Endodermal cell (in vitro differentiated cells): Measurements from ENCODE around the gene SLITRK4. TPM values are rescaled to one million over a fixed set of nuclear protein-coding genes. Genes with fewer than 3 reads are reported as not detected.

Experiments
- DNase-seq: peaks from one replicate; pipeline ENCODE4 v3.0.0-alpha.2; 2017
- H3K27ac ChIP-seq: 2 replicates; pipeline ENCODE4 v1.5.1; 2013; ENCODE audit warnings: mild to moderate bottlenecking, low read depth, low read length, moderate library complexity
- H3K27me3 ChIP-seq: 2 replicates; pipeline ENCODE4 v1.6.1; 2013; ENCODE audit warnings: mild to moderate bottlenecking, low read length, moderate library complexity; ENCODE audit not compliant: insufficient read depth, control insufficient read depth, poor library complexity, severe bottlenecking
- H3K36me3 ChIP-seq: 2 replicates; pipeline ENCODE4 v1.7.0; 2013; ENCODE audit warnings: mild to moderate bottlenecking, low read length, moderate library complexity; ENCODE audit not compliant: control insufficient read depth, insufficient read depth
- H3K4me1 ChIP-seq: one replicate; pipeline ENCODE4 v1.7.0; 2013; ENCODE audit warnings: low read length; ENCODE audit not compliant: control insufficient read depth, insufficient read depth
- H3K4me3 ChIP-seq: 2 replicates; pipeline ENCODE4 v1.5.1; 2013; ENCODE audit warnings: mild to moderate bottlenecking, low read length, moderate library complexity
- H3K9ac ChIP-seq: 2 replicates; pipeline ENCODE4 v1.6.1; 2013; ENCODE audit warnings: mild to moderate bottlenecking, low read length, moderate library complexity; ENCODE audit not compliant: poor library complexity, severe bottlenecking; ENCODE audit errors: extremely low read depth
- H3K9me3 ChIP-seq: 2 replicates; pipeline ENCODE4 v1.6.1; 2013; ENCODE audit warnings: mild to moderate bottlenecking, low read length, moderate library complexity; ENCODE audit not compliant: control insufficient read depth
- H3K27ac Mint-ChIP-seq: 2 replicates; pipeline ENCODE4 v1.8.0; 2020; ENCODE audit warnings: mixed read lengths
- H3K27me3 Mint-ChIP-seq: 2 replicates; pipeline ENCODE4 v1.8.0; 2021; ENCODE audit warnings: mild to moderate bottlenecking, mixed read lengths; ENCODE audit not compliant: insufficient read depth
- H3K36me3 Mint-ChIP-seq: 2 replicates; pipeline ENCODE4 v1.8.0; 2020; ENCODE audit warnings: low read depth, mixed read lengths
- H3K4me1 Mint-ChIP-seq: 2 replicates; pipeline ENCODE4 v1.8.0; 2020; ENCODE audit warnings: mixed read lengths
- H3K4me3 Mint-ChIP-seq: 2 replicates; pipeline ENCODE4 v1.8.0; 2020; ENCODE audit warnings: mild to moderate bottlenecking, moderate library complexity, mixed read lengths
- H3K9me3 Mint-ChIP-seq: 2 replicates; pipeline ENCODE4 v1.8.0; 2020; ENCODE audit warnings: mild to moderate bottlenecking, mixed read lengths
- WGBS, 2 experiments: methylation state at CpG; one replicate each; pipeline versions ENCODE4 v1.1.5 to v1.1.7; 2013; ENCODE audit warnings: missing lambda C conversion rate in 2 of 2, mixed read lengths in 1 of 2; ENCODE audit not compliant: insufficient coverage in 1 of 2, insufficient read length in 1 of 2; 5-methylcytosine and 5-hydroxymethylcytosine counted together
- total RNA-seq, 2 donors: library from RNA; stranded (reverse); fragmentation: NEBNext Ultra II Directional in 1 of 2; extraction: Animal tissue kit (Norgen Biotek cat#: 25700) in 1 of 2; gene quantifications; 2 replicates in 1 of 2; 3 replicates in 1 of 2; pipeline ENCODE4 v1.2.1, GENCODE V29; 2021
- TF ChIP-seq, protein P1 (sequence below): fragments of 200-600 bp; sonication (generic); conservative IDR thresholded peaks from 2 replicates; pipeline ENCODE4 v1.5.0; 2021; ENCODE audit warnings: antibody characterized with exemption, mild to moderate bottlenecking

SLITRK4 gene
- total RNA-seq, 2 donors from 2014 or later, result 5.6 to 11.5 TPM

DNA sequence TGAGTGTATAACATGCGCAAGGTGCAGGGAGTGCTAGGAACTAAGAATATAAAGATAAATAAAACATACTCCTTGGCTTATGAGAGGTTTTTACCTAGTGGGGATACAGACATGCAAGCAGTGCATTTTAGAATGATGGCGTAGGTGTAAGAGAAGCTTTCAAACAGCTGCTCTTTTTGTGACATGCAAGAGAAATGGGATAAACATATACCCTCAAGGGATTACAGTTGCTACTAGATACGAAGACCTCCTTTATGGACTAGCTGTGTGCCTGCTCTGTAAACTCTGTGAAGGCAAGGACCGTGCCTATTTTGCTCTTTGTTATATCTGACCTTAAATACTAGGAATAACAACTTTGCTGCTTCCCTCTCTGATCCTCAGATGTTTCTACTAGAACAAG lies 39.0 kb upstream of the SLITRK4 start:
- no peaks in the 10 kb centered on the region for H3K27me3 Mint-ChIP-seq
- no peak overlapping the region for H3K27ac ChIP-seq
- no peak overlapping the region for H3K4me3 ChIP-seq
- no peaks in the 10 kb centered on the region for H3K9me3 ChIP-seq
- no peak for DNase-seq
- no peak overlapping the region for H3K9ac ChIP-seq
- H3K9me3 Mint-ChIP-seq, result peaks cover 42% of the 10 kb centered on the region
- no peaks in the 10 kb centered on the region for H3K27me3 ChIP-seq
- 66% methylated on average over 3 of the region's 4 CpGs; no CpG with 5 or more reads in 1 of the 2 experiments for WGBS, 2 experiments
- no peaks in the 10 kb centered on the region for H3K36me3 Mint-ChIP-seq
- no peaks in the 10 kb centered on the region for H3K4me1 Mint-ChIP-seq
- H3K4me1 ChIP-seq, result no peaks in the 10 kb centered on the region
- TF ChIP-seq, protein P1, sequence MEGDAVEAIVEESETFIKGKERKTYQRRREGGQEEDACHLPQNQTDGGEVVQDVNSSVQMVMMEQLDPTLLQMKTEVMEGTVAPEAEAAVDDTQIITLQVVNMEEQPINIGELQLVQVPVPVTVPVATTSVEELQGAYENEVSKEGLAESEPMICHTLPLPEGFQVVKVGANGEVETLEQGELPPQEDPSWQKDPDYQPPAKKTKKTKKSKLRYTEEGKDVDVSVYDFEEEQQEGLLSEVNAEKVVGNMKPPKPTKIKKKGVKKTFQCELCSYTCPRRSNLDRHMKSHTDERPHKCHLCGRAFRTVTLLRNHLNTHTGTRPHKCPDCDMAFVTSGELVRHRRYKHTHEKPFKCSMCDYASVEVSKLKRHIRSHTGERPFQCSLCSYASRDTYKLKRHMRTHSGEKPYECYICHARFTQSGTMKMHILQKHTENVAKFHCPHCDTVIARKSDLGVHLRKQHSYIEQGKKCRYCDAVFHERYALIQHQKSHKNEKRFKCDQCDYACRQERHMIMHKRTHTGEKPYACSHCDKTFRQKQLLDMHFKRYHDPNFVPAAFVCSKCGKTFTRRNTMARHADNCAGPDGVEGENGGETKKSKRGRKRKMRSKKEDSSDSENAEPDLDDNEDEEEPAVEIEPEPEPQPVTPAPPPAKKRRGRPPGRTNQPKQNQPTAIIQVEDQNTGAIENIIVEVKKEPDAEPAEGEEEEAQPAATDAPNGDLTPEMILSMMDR, result no peak
- no peak overlapping the region for H3K27ac Mint-ChIP-seq
- H3K36me3 ChIP-seq, result no peaks in the 10 kb centered on the region
- H3K4me3 Mint-ChIP-seq, result no peak overlapping the region

DNA sequence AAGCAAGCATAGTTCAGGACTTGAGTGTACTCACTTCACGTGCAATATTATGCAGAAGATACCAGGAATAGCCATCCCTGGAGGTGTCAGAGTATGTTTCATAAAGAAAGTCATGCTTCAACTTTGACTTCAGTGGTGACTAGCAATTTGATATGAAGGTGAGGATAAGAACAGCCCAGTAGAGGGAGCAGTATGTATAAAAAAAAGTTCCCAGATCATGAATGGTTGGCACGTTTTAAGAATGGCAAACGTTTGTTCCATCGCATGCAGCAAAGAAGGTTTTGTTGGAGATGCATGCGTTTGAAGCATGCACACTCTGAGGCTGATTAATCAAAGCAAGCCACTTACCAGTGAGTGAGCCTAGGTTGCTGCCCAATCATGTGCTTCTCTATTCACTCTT lies 33.5 kb upstream of the SLITRK4 start:
- Mint-ChIP-seq H3K27me3 (no peaks in the 10 kb centered on the region), H3K36me3 (no peaks in the 10 kb centered on the region), H3K27ac (no peak overlapping the region), H3K4me3 (no peak overlapping the region), H3K4me1 (no peaks in the 10 kb centered on the region), H3K9me3 (peaks cover 41% of the 10 kb centered on the region)
- Histone ChIP-seq H3K36me3 (no peaks in the 10 kb centered on the region), H3K4me3 (no peak overlapping the region), H3K4me1 (no peaks in the 10 kb centered on the region), H3K27ac (no peak overlapping the region), H3K9ac (no peak overlapping the region), H3K9me3 (peaks cover 16% of the 10 kb centered on the region), H3K27me3 (no peaks in the 10 kb centered on the region)
- TF ChIP-seq, protein P1, result peak; percentile 61
- no peak for DNase-seq
- 67 to 82% methylated on average over 3 to 5 of the region's 5 CpGs for whole genome bisulfite sequencing, 2 experiments

DNA sequence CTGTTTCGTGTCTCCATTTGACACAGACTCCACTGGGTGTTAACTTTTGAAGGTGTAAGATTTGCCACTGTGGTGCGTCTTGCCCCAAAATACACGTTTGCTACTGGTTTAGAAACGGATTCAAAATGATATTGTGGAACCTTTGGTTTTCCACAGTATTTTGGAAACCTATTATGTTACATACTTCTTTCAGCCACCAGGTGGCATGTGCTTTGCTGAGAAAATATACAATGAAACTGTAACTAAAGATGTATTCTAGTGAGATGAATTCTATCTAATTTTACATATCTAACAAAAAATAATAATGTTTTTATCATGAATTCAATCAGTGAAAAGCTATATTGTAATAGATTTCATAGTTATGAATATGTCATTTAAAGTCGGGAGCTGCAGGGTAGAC lies 28.4 kb upstream of the SLITRK4 start:
- H3K9me3 ChIP-seq, result peaks cover 16% of the 10 kb centered on the region
- no peak for DNase-seq
- no peaks in the 10 kb centered on the region for H3K36me3 ChIP-seq
- no peak overlapping the region for H3K4me3 ChIP-seq
- H3K27me3 ChIP-seq, result no peaks in the 10 kb centered on the region
- Mint-ChIP-seq H3K27me3 (no peaks in the 10 kb centered on the region), H3K27ac (no peak overlapping the region), H3K9me3 (peaks cover 34% of the 10 kb centered on the region), H3K4me3 (no peak overlapping the region), H3K4me1 (peaks cover 9% of the 10 kb centered on the region), H3K36me3 (no peaks in the 10 kb centered on the region)
- WGBS, 2 experiments, result 34% methylated on average over 4 of the region's 5 CpGs; no CpG with 5 or more reads in 1 of the 2 experiments
- no peak overlapping the region for H3K27ac ChIP-seq
- TF ChIP-seq, protein P1, result peak; percentile 82
- no peak overlapping the region for H3K9ac ChIP-seq
- H3K4me1 ChIP-seq, result no peaks in the 10 kb centered on the region
